NCI-H128 (cell line): ENCODE measurements around the gene THOC2.
"Not testable (repeated sequence)": the region's sequence is repeated elsewhere in the genome, so short reads cannot be mapped to it uniquely, and the experiment has no call there.

Source experiments
- DNase-seq: peaks from one replicate; lab custom pipeline; 2025; ENCODE audit not compliant: unreplicated experiment; lab: John Stamatoyannopoulos, UW

THOC2 gene

GRCh38 chrX:123673813-123674212 is 59.0 kb downstream of the THOC2 start:
- no peak for DNase-seq

GRCh38 chrX:123665197-123665596 is 67.7 kb downstream of the THOC2 start:
- no peak for DNase-seq

- DNase-seq, result not testable (repeated sequence)
Observed at GRCh38 chrX:123664467-123665167, 68.2 kb downstream of the THOC2 start.

- DNase-seq, result not testable (repeated sequence)
Observed at GRCh38 chrX:123663720-123664119, 69.1 kb downstream of the THOC2 start.

- not testable (repeated sequence) for DNase-seq
Observed at GRCh38 chrX:123656507-123656906, 76.3 kb downstream of the THOC2 start.

- not testable (repeated sequence) for DNase-seq
Observed at GRCh38 chrX:123648811-123649181, 84.1 kb downstream of the THOC2 start.

- DNase-seq, result no peak
Observed at GRCh38 chrX:123648028-123648810, 84.6 kb downstream of the THOC2 start.

GRCh38 chrX:123647244-123647643 is 85.6 kb downstream of the THOC2 start:
- no peak for DNase-seq

- DNase-seq, result no peak
Observed at GRCh38 chrX:123629502-123629901, 103.3 kb downstream of the THOC2 start.

GRCh38 chrX:123626962-123627361 is 105.9 kb downstream of the THOC2 start:
- DNase-seq, result no peak

GRCh38 chrX:123625952-123626351 is 106.9 kb downstream of the THOC2 start:
- no peak for DNase-seq

- DNase-seq, result no peak
Observed at GRCh38 chrX:123625477-123625876, 107.4 kb downstream of the THOC2 start.

GRCh38 chrX:123617007-123617406 is 115.8 kb downstream of the THOC2 start:
- DNase-seq, result no peak

- DNase-seq, result no peak
Observed at GRCh38 chrX:123610915-123611314, 121.9 kb downstream of the THOC2 start.

- DNase-seq, result no peak
Observed at GRCh38 chrX:123607806-123608205, 125.0 kb downstream of the THOC2 start.

GRCh38 chrX:123607270-123607669 is 125.6 kb downstream of the THOC2 start:
- DNase-seq, result no peak

GRCh38 chrX:123603491-123603890 is 129.4 kb downstream of the THOC2 start:
- no peak for DNase-seq

- no peak for DNase-seq
Observed at GRCh38 chrX:123601437-123601836, 131.4 kb downstream of the THOC2 start.

- DNase-seq, result no peak
Observed at GRCh38 chrX:123600181-123600580, 132.7 kb downstream of the THOC2 start.

- DNase-seq, result no peak
Observed at GRCh38 chrX:123590842-123591486, 141.9 kb downstream of the THOC2 start.

- no peak for DNase-seq
Observed at GRCh38 chrX:123588723-123589122, 144.1 kb downstream of the THOC2 start.

GRCh38 chrX:123581586-123581985 is 151.3 kb downstream of the THOC2 start:
- no peak for DNase-seq
